ENCODE data around the gene ASMTL.

- TF ChIP-seq CTCF (IDR thresholded peaks at IDR 0.05) = no peak
- TF ChIP-seq POLR2A (IDR thresholded peaks at IDR 0.05) = no peak
Measured at GRCh38 chrX:1421433-1422134, 31.1 kb downstream of the ASMTL start.

Measured in vagina (tissue), 2 donors.